ENCODE results near the gene PSMB4. TPM values are rescaled to one million over a fixed set of nuclear protein-coding genes. Genes with fewer than 3 reads are reported as not detected.
"Not testable (repeated sequence)": the region's sequence is repeated elsewhere in the genome, so short reads cannot be mapped to it uniquely, and the experiment has no call there.

Gene PSMB4
- total RNA-seq, 2 donors from 2014 or later = 283 to 299 TPM

GRCh38 chr1:151370211-151370911, 29.0 kb upstream of the PSMB4 start:
- Mint-ChIP-seq H3K27me3 (no peaks in the 10 kb centered on the region), H3K4me1 (peaks cover 6% of the 10 kb centered on the region), H3K27ac (no peak overlapping the region), H3K4me3 (no peak overlapping the region), H3K36me3 (ENCODE audit: low read depth) (no peaks in the 10 kb centered on the region)
- ATAC-seq (no peak), DNase-seq (no peak)
- H3K9me3 ChIP-seq (ENCODE audit: control insufficient read depth, low read length, poor library complexity, severe bottlenecking) = no peaks in the 10 kb centered on the region

GRCh38 chr1:151371370-151372057, 27.9 kb upstream of the PSMB4 start:
- H3K27ac Mint-ChIP-seq = peak overlapping the region; percentile 86

GRCh38 chr1:151372058-151372934, 27.1 kb upstream of the PSMB4 start, which contains the start of gene SELENBP1:
Gene SELENBP1 (minus strand): TSS chr1:151372705. CDS start chr1:151372641, 64 bp downstream.
- no peaks in the 10 kb centered on the region for H3K36me3 Mint-ChIP-seq (ENCODE audit: low read depth)
- no peaks in the 10 kb centered on the region for H3K27me3 Mint-ChIP-seq
- no peak for ATAC-seq
- H3K4me1 Mint-ChIP-seq = peaks cover 5% of the 10 kb centered on the region
- no peaks in the 10 kb centered on the region for H3K9me3 ChIP-seq (ENCODE audit: control insufficient read depth, low read length, poor library complexity, severe bottlenecking)
- no peak for DNase-seq
- no peak within 1 kb of the TSS for H3K4me3 Mint-ChIP-seq
- H3K27ac Mint-ChIP-seq = peak within 1 kb of the TSS; percentile 86

More at GRCh38 chr1:151371370-151372057, 27.9 kb upstream of the PSMB4 start:
- no peaks in the 10 kb centered on the region for H3K27me3 Mint-ChIP-seq
- ATAC-seq (no peak), DNase-seq (no peak)
- H3K36me3 Mint-ChIP-seq (ENCODE audit: low read depth) = no peaks in the 10 kb centered on the region
- no peaks in the 10 kb centered on the region for H3K9me3 ChIP-seq (ENCODE audit: control insufficient read depth, low read length, poor library complexity, severe bottlenecking)
- H3K4me3 Mint-ChIP-seq = no peak overlapping the region
- peaks cover 5% of the 10 kb centered on the region for H3K4me1 Mint-ChIP-seq

- H3K9me3 ChIP-seq (ENCODE audit: control insufficient read depth, low read length, poor library complexity, severe bottlenecking) = no peaks in the 10 kb centered on the region
- DNase-seq = no peak
- no peaks in the 10 kb centered on the region for H3K36me3 Mint-ChIP-seq (ENCODE audit: low read depth)
- no peak overlapping the region for H3K27ac Mint-ChIP-seq
- H3K4me1 Mint-ChIP-seq = peaks cover 5% of the 10 kb centered on the region
- H3K27me3 Mint-ChIP-seq = no peaks in the 10 kb centered on the region
- H3K4me3 Mint-ChIP-seq = no peak overlapping the region
- no peak for ATAC-seq
Observed at GRCh38 chr1:151373196-151373595, 26.2 kb upstream of the PSMB4 start.

GRCh38 chr1:151377150-151377884, 22.1 kb upstream of the PSMB4 start:
- Mint-ChIP-seq H3K4me1 (peaks cover 5% of the 10 kb centered on the region), H3K4me3 (no peak overlapping the region)
- DNase-seq = no peak

GRCh38 chr1:151384584-151384983, 14.8 kb upstream of the PSMB4 start:
- Mint-ChIP-seq H3K4me3 (no peak overlapping the region), H3K27ac (no peak overlapping the region), H3K36me3 (ENCODE audit: low read depth) (no peaks in the 10 kb centered on the region), H3K27me3 (no peaks in the 10 kb centered on the region), H3K4me1 (no peaks in the 10 kb centered on the region)
- no peak for DNase-seq
- no peaks in the 10 kb centered on the region for H3K9me3 ChIP-seq (ENCODE audit: control insufficient read depth, low read length, poor library complexity, severe bottlenecking)
- ATAC-seq = no peak

More at GRCh38 chr1:151377150-151377884, 22.1 kb upstream of the PSMB4 start:
- Mint-ChIP-seq H3K27me3 (no peaks in the 10 kb centered on the region), H3K27ac (no peak overlapping the region), H3K36me3 (ENCODE audit: low read depth) (no peaks in the 10 kb centered on the region)
- no peak for ATAC-seq
- H3K9me3 ChIP-seq (ENCODE audit: control insufficient read depth, low read length, poor library complexity, severe bottlenecking) = no peaks in the 10 kb centered on the region

- no peaks in the 10 kb centered on the region for H3K4me1 Mint-ChIP-seq
- H3K9me3 ChIP-seq (ENCODE audit: control insufficient read depth, low read length, poor library complexity, severe bottlenecking) = no peaks in the 10 kb centered on the region
- H3K27ac Mint-ChIP-seq = no peak overlapping the region
- ATAC-seq (no peak), DNase-seq (no peak)
- no peaks in the 10 kb centered on the region for H3K36me3 Mint-ChIP-seq (ENCODE audit: low read depth)
- H3K4me3 Mint-ChIP-seq = no peak overlapping the region
- peaks cover 6% of the 10 kb centered on the region for H3K27me3 Mint-ChIP-seq
Observed at GRCh38 chr1:151386002-151386401, 13.4 kb upstream of the PSMB4 start.

- H3K4me3 Mint-ChIP-seq; H3K4me1 Mint-ChIP-seq; ATAC-seq; H3K27ac Mint-ChIP-seq; H3K9me3 ChIP-seq (ENCODE audit: control insufficient read depth, low read length, poor library complexity, severe bottlenecking); H3K27me3 Mint-ChIP-seq; DNase-seq; H3K36me3 Mint-ChIP-seq (ENCODE audit: low read depth): not testable (repeated sequence)
Observed at GRCh38 chr1:151390221-151391078, 8.9 kb upstream of the PSMB4 start.

GRCh38 chr1:151391079-151391563, 8.3 kb upstream of the PSMB4 start:
- no peaks in the 10 kb centered on the region for H3K36me3 Mint-ChIP-seq (ENCODE audit: low read depth)
- no peak overlapping the region for H3K4me3 Mint-ChIP-seq
- H3K27ac Mint-ChIP-seq = no peak overlapping the region
- ATAC-seq (no peak), DNase-seq (no peak)
- H3K4me1 Mint-ChIP-seq = no peaks in the 10 kb centered on the region
- H3K9me3 ChIP-seq (ENCODE audit: control insufficient read depth, low read length, poor library complexity, severe bottlenecking) = no peaks in the 10 kb centered on the region
- H3K27me3 Mint-ChIP-seq = peaks cover 8% of the 10 kb centered on the region

GRCh38 chr1:151393583-151393982, 5.8 kb upstream of the PSMB4 start:
- H3K4me1 Mint-ChIP-seq = peaks cover 3% of the 10 kb centered on the region
- H3K27ac Mint-ChIP-seq = peak overlapping the region; percentile 21
- no peaks in the 10 kb centered on the region for H3K9me3 ChIP-seq (ENCODE audit: control insufficient read depth, low read length, poor library complexity, severe bottlenecking)
- DNase-seq (no peak), ATAC-seq (no peak)
- peaks cover 8% of the 10 kb centered on the region for H3K27me3 Mint-ChIP-seq
- H3K36me3 Mint-ChIP-seq (ENCODE audit: low read depth) = no peaks in the 10 kb centered on the region
- H3K4me3 Mint-ChIP-seq = no peak overlapping the region

- not testable (repeated sequence) for H3K36me3 Mint-ChIP-seq (ENCODE audit: low read depth); DNase-seq; H3K27ac Mint-ChIP-seq; H3K9me3 ChIP-seq (ENCODE audit: control insufficient read depth, low read length, poor library complexity, severe bottlenecking); ATAC-seq; H3K27me3 Mint-ChIP-seq; H3K4me3 Mint-ChIP-seq
- peaks cover 13% of the 10 kb centered on the region for H3K4me1 Mint-ChIP-seq
Observed at GRCh38 chr1:151396265-151396664, 3.1 kb upstream of the PSMB4 start.

All from T-helper 17 cell (primary cell).